GM18526 (cell line): ENCODE measurements around the gene RNF32.

Source experiments
- POLR2A ChIP-seq: IDR thresholded peaks from 3 replicates; pipeline ENCODE4 v1.6.1; 2011; ENCODE audit not compliant: insufficient read length; ENCODE audit errors: extremely low read depth

The RNF32 gene

GRCh38 chr7:156609010-156609877, 31.3 kb upstream of the RNF32 start:
- no peak for TF ChIP-seq POLR2A

- TF ChIP-seq POLR2A: no peak
These were observed 30.4 kb upstream of the RNF32 start for GRCh38 chr7:156610130-156610529.

GRCh38 chr7:156610601-156611000, 30.0 kb upstream of the RNF32 start:
- no peak for TF ChIP-seq POLR2A

GRCh38 chr7:156611014-156612010, 29.3 kb upstream of the RNF32 start:
- no peak for TF ChIP-seq POLR2A

GRCh38 chr7:156612930-156613329, 27.6 kb upstream of the RNF32 start:
- no peak for TF ChIP-seq POLR2A

- no peak for TF ChIP-seq POLR2A
These were observed 25.9 kb upstream of the RNF32 start for GRCh38 chr7:156614434-156615264.

- no peak for TF ChIP-seq POLR2A
These were observed 24.0 kb upstream of the RNF32 start for GRCh38 chr7:156616269-156617202.

- TF ChIP-seq POLR2A: no peak
These were observed 23.4 kb upstream of the RNF32 start for GRCh38 chr7:156617215-156617614.

- TF ChIP-seq POLR2A: no peak
These were observed 22.3 kb upstream of the RNF32 start for GRCh38 chr7:156618078-156618779.

- no peak for TF ChIP-seq POLR2A
These were observed 21.7 kb upstream of the RNF32 start for GRCh38 chr7:156618780-156619367.

- no peak for TF ChIP-seq POLR2A
These were observed 20.3 kb upstream of the RNF32 start for GRCh38 chr7:156620291-156620675.

GRCh38 chr7:156621652-156622051, 18.9 kb upstream of the RNF32 start:
- TF ChIP-seq POLR2A: no peak

GRCh38 chr7:156625580-156625979, 15.0 kb upstream of the RNF32 start:
- no peak for TF ChIP-seq POLR2A

- TF ChIP-seq POLR2A: no peak
These were observed 14.2 kb upstream of the RNF32 start for GRCh38 chr7:156626220-156626895.
